Activated CD8-positive, alpha-beta T cell treated with anti-CD3 and anti-CD28 coated beads for 36 hours (primary cell): ENCODE results near the gene LITAF. TPM values are rescaled to one million over a fixed set of nuclear protein-coding genes. Genes with fewer than 3 reads are reported as not detected.

Experiments used
- ATAC-seq: fragments of 200-7000 bp; cut with Tn5 transposase; one replicate; pipeline ENCODE4 v1.10.0; 2021; ENCODE audit warnings: mild to moderate bottlenecking, moderate library complexity
- CTCF ChIA-PET: fragments of 350-600 bp; sonication (Branson Sonifier 250); formaldehyde crosslinking; loops from one replicate; lab custom pipeline; 2021; ENCODE audit warnings: antibody characterized with exemption; lab: Charles Lee
- POLR2A ChIA-PET: fragments of 350-600 bp; sonication (Branson Sonifier 250); formaldehyde crosslinking; loops from one replicate; lab custom pipeline; 2021; ENCODE audit warnings: antibody characterized with exemption; lab: Charles Lee
- DNase-seq: peaks from one replicate; pipeline ENCODE4 v3.0.0-alpha.2; 2020
- H3K27ac Mint-ChIP-seq: one replicate; pipeline ENCODE4 v1.8.0; 2021; ENCODE audit warnings: mild to moderate bottlenecking, mixed read lengths
- H3K27me3 Mint-ChIP-seq: one replicate; pipeline ENCODE4 v1.8.0; 2021; ENCODE audit warnings: mixed read lengths
- H3K36me3 Mint-ChIP-seq: one replicate; pipeline ENCODE4 v1.8.0; 2021; ENCODE audit warnings: low read depth, mixed read lengths
- H3K4me1 Mint-ChIP-seq: one replicate; pipeline ENCODE4 v1.8.0; 2021; ENCODE audit warnings: low read depth, mixed read lengths
- H3K4me3 Mint-ChIP-seq: one replicate; pipeline ENCODE4 v1.8.0; 2021; ENCODE audit warnings: mild to moderate bottlenecking, moderate library complexity, mixed read lengths
- H3K9me3 Mint-ChIP-seq: one replicate; pipeline ENCODE4 v1.8.0; 2021; ENCODE audit warnings: mixed read lengths
- intact Hi-C: fragments of 100-400 bp; cut with micrococcal nuclease; formaldehyde crosslinking; loops from one replicate; pipeline ENCODE4 v1.10.0; 2022
- total RNA-seq, 2 experiments: library from RNA; stranded (reverse); gene quantifications; one replicate each; pipeline ENCODE4 v1.2.3, GENCODE V29; 2021
- TF ChIP-seq, protein P1 (sequence below): fragments of 200-600 bp; IDR thresholded peaks from one replicate; pipeline ENCODE4 v1.8.0; 2022; ENCODE audit warnings: antibody characterized with exemption, mild to moderate bottlenecking

LITAF gene
- total RNA-seq, 2 experiments from 2014 or later = 108 to 110 TPM

- ChIA-PET POLR2A (interaction anchor here (0.9 kb wide), 1 partner anchor 18 kb away, joined by 3 read pairs; no protein-coding TSS in a partner anchor), CTCF (interaction anchor here (1.5 kb wide), 1 partner anchor 15 kb away, joined by 3 read pairs; no protein-coding TSS in a partner anchor)
- intact Hi-C loops = no loop called here
- Mint-ChIP-seq H3K27ac (no peak overlapping the region), H3K4me3 (no peak overlapping the region), H3K4me1 (peaks cover 9% of the 10 kb centered on the region), H3K27me3 (no peaks in the 10 kb centered on the region), H3K9me3 (no peaks in the 10 kb centered on the region), H3K36me3 (no peaks in the 10 kb centered on the region)
- ATAC-seq (no peak), DNase-seq (no peak)
- TF ChIP-seq, protein P1, sequence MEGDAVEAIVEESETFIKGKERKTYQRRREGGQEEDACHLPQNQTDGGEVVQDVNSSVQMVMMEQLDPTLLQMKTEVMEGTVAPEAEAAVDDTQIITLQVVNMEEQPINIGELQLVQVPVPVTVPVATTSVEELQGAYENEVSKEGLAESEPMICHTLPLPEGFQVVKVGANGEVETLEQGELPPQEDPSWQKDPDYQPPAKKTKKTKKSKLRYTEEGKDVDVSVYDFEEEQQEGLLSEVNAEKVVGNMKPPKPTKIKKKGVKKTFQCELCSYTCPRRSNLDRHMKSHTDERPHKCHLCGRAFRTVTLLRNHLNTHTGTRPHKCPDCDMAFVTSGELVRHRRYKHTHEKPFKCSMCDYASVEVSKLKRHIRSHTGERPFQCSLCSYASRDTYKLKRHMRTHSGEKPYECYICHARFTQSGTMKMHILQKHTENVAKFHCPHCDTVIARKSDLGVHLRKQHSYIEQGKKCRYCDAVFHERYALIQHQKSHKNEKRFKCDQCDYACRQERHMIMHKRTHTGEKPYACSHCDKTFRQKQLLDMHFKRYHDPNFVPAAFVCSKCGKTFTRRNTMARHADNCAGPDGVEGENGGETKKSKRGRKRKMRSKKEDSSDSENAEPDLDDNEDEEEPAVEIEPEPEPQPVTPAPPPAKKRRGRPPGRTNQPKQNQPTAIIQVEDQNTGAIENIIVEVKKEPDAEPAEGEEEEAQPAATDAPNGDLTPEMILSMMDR = no peak
These were observed 15.6 kb upstream of the LITAF start for GRCh38 chr16:11602321-11602720.

GRCh38 chr16:11601911-11602310 is 15.2 kb upstream of the LITAF start:
- POLR2A ChIA-PET = no interaction called here
- intact Hi-C loops = no loop called here
- peaks cover 13% of the 10 kb centered on the region for H3K4me1 Mint-ChIP-seq
- H3K27me3 Mint-ChIP-seq = no peaks in the 10 kb centered on the region
- no peak overlapping the region for H3K27ac Mint-ChIP-seq
- H3K9me3 Mint-ChIP-seq = no peaks in the 10 kb centered on the region
- DNase-seq (no peak), ATAC-seq (no peak)
- no peak overlapping the region for H3K4me3 Mint-ChIP-seq
- TF ChIP-seq, protein P1 = no peak
- CTCF ChIA-PET = interaction anchor here (1.5 kb wide), 1 partner anchor 15 kb away, joined by 3 read pairs; no protein-coding TSS in a partner anchor
- no peaks in the 10 kb centered on the region for H3K36me3 Mint-ChIP-seq

DNA sequence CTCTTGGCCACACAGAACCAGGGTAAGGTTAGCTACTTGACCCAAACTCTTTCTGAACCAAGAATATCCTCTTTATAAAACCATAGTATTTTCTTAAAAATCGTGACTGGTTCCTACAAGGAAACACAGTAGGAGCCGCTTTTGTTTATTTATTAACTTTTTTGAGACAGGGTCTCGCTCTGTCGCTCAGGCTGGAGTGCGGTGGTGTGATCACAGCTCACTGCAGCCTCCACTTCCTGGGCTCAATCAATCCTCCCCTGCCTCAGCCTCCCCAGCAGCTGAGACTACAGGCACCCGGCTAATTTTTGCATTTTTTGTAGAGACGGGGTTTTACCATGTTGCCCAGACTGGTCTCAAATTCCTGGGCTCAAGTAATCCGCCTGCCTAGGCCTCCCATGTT is 14.7 kb upstream of the LITAF start:
- H3K36me3 Mint-ChIP-seq = no peaks in the 10 kb centered on the region
- no peak overlapping the region for H3K27ac Mint-ChIP-seq
- ATAC-seq = no peak
- H3K4me3 Mint-ChIP-seq = no peak overlapping the region
- H3K9me3 Mint-ChIP-seq = no peaks in the 10 kb centered on the region
- no peak for DNase-seq
- H3K27me3 Mint-ChIP-seq = no peaks in the 10 kb centered on the region
- ChIA-PET POLR2A (no interaction called here), CTCF (no interaction called here)
- intact Hi-C loops = no loop called here
- TF ChIP-seq, protein P1 = no peak
- peaks cover 16% of the 10 kb centered on the region for H3K4me1 Mint-ChIP-seq

GRCh38 chr16:11599579-11599978 is 12.9 kb upstream of the LITAF start:
- intact Hi-C loops = no loop called here
- H3K36me3 Mint-ChIP-seq = no peaks in the 10 kb centered on the region

More at GRCh38 chr16:11599579-11599978, 12.9 kb upstream of the LITAF start:
- ATAC-seq = no peak
- no peaks in the 10 kb centered on the region for H3K27me3 Mint-ChIP-seq
- TF ChIP-seq, protein P1 = no peak
- no peaks in the 10 kb centered on the region for H3K9me3 Mint-ChIP-seq
- H3K27ac Mint-ChIP-seq = no peak overlapping the region
- peaks cover 22% of the 10 kb centered on the region for H3K4me1 Mint-ChIP-seq
- no peak for DNase-seq
- CTCF ChIA-PET = interaction anchor here (1.2 to 2.9 kb wide), 2 partner anchors 16 to 68 kb away, joined by 4 to 12 read pairs; no protein-coding TSS in a partner anchor
- POLR2A ChIA-PET = interaction anchor here (0.7 to 1.1 kb wide), 2 partner anchors 9 to 12 kb away, joined by 3 read pairs; no protein-coding TSS in a partner anchor
- no peak overlapping the region for H3K4me3 Mint-ChIP-seq
